Endothelial cell of umbilical vein (primary cell): ENCODE results near the gene MEI1. TPM values are rescaled to one million over a fixed set of nuclear protein-coding genes. Genes with fewer than 3 reads are reported as not detected.

Source experiments
- BruUV-seq: library from RNA; stranded (reverse); fragments of 400-500 nt; replicated peaks from 2 replicates; lab custom pipeline; 2021; lab: Mats Ljungman, UMichigan
- CTCF ChIA-PET: fragments of 300-600, 350-600 bp; sonication (Branson Sonifier 250); formaldehyde crosslinking; loops from one replicate; lab custom pipeline; 2021; ENCODE audit warnings: antibody characterized with exemption, inconsistent platforms; lab: Charles Lee
- POLR2A ChIA-PET: fragments of 300-600, 350-600 bp; sonication (Branson Sonifier 250); formaldehyde crosslinking; loops from one replicate; lab custom pipeline; 2021; ENCODE audit warnings: antibody characterized with exemption, inconsistent platforms; lab: Charles Lee
- DNase-seq: peaks from one replicate; pipeline ENCODE4 v3.0.0-alpha.2; 2011; ENCODE audit warnings: low read depth, low spot score
- FAIRE-seq: peaks from 2 replicates; lab custom pipeline; 2011; peaks lifted over from hg19 to GRCh38; lab: Jason Lieb, UNC
- H2AFZ ChIP-seq: 2 replicates; pipeline ENCODE4 v1.6.0; 2012; ENCODE audit warnings: low read depth, low read length, control low read depth, inconsistent platforms
- H3K27ac ChIP-seq: 2 replicates; pipeline ENCODE4 v1.5.1; 2011; ENCODE audit warnings: low read depth, mild to moderate bottlenecking, control low read depth, low read length, moderate library complexity; ENCODE audit not compliant: insufficient read depth
- H3K27me3 ChIP-seq, 2 experiments: 2 replicates each; pipeline versions ENCODE4 v1.6.0 to v1.6.1; 2011; ENCODE audit warnings: low read length in 2 of 2, mixed read lengths in 1 of 2; ENCODE audit not compliant: control insufficient read depth in 2 of 2, insufficient read depth in 2 of 2
- H3K36me3 ChIP-seq, 2 experiments: 2 replicates in 1 of 2; 3 replicates in 1 of 2; pipeline ENCODE4 v1.5.1; 2011; ENCODE audit warnings: low read length in 2 of 2, mild to moderate bottlenecking in 1 of 2, moderate library complexity in 1 of 2; ENCODE audit not compliant: control insufficient read depth in 2 of 2, insufficient read depth in 2 of 2; ENCODE audit errors: extremely low read depth in 1 of 2
- H3K4me1 ChIP-seq: 3 replicates; pipeline ENCODE4 v1.5.1; 2011; ENCODE audit warnings: mild to moderate bottlenecking, low read length; ENCODE audit not compliant: control insufficient read depth, insufficient read depth; ENCODE audit errors: extremely low read depth
- H3K4me2 ChIP-seq: 2 replicates; pipeline ENCODE4 v1.6.1; 2011; ENCODE audit warnings: low read length, control low read depth, mixed read lengths; ENCODE audit not compliant: insufficient read depth
- H3K4me3 ChIP-seq, 3 experiments: fragments of 200-600 bp in 1 of 3; sonication (generic), shearing (Covaris generic) in 1 of 3; replicated peaks in 1 of 3; 2 replicates each; pipeline ENCODE4 v1.5.1; 2011 to 2016; ENCODE audit warnings: control low read depth in 3 of 3, low read length in 3 of 3, mild to moderate bottlenecking in 2 of 3, inconsistent platforms in 1 of 3, low read depth in 1 of 3, moderate library complexity in 1 of 3; ENCODE audit not compliant: insufficient read depth in 1 of 3
- H3K79me2 ChIP-seq: 2 replicates; pipeline ENCODE4 v1.6.0; 2012; ENCODE audit warnings: low read length, inconsistent platforms; ENCODE audit not compliant: control insufficient read depth, insufficient read depth
- H3K9ac ChIP-seq: replicated peaks from 2 replicates; pipeline ENCODE3; 2011; ENCODE audit warnings: low read length, control low read depth; ENCODE audit not compliant: insufficient read depth; ENCODE audit errors: extremely low read depth
- H3K9me1 ChIP-seq: replicated peaks from 3 replicates; pipeline ENCODE4 v1.6.0; 2011; ENCODE audit warnings: mild to moderate bottlenecking, low read length; ENCODE audit not compliant: control insufficient read depth, insufficient read depth; ENCODE audit errors: extremely low read depth
- H3K9me3 ChIP-seq: replicated peaks from 2 replicates; pipeline ENCODE4 v1.5.1; 2012; ENCODE audit warnings: low read length, inconsistent platforms; ENCODE audit not compliant: control insufficient read depth, insufficient read depth
- H4K20me1 ChIP-seq: replicated peaks from 2 replicates; pipeline ENCODE3; 2011; ENCODE audit warnings: mild to moderate bottlenecking, low read length; ENCODE audit not compliant: control insufficient read depth, insufficient read depth; ENCODE audit errors: extremely low read depth
- CTCF ChIP-seq, 2 donors: IDR thresholded peaks; 1 replicate in 1 of 2; 2 replicates in 1 of 2; pipeline ENCODE4 v1.5.1; 2011; ENCODE audit warnings: low read length in 2 of 2, mild to moderate bottlenecking in 2 of 2, moderate library complexity in 2 of 2, control low read depth in 1 of 2, inconsistent platforms in 1 of 2, low read depth in 1 of 2; ENCODE audit not compliant: insufficient read depth in 1 of 2; ENCODE audit errors: extremely low read depth in 1 of 2
- EZH2 ChIP-seq: IDR thresholded peaks from 2 replicates; pipeline ENCODE4 v1.6.1; 2012; ENCODE audit warnings: borderline replicate concordance, low read depth, mild to moderate bottlenecking, moderate library complexity, low read length, inconsistent platforms; ENCODE audit not compliant: severe bottlenecking
- FOS ChIP-seq: IDR thresholded peaks from 2 replicates; pipeline ENCODE4 v1.6.1; 2011; ENCODE audit warnings: mild to moderate bottlenecking, low read length, moderate library complexity, borderline replicate concordance; ENCODE audit not compliant: insufficient read depth
- GATA2 ChIP-seq: IDR thresholded peaks from 2 replicates; pipeline ENCODE4 v1.7.0; 2011; ENCODE audit warnings: low read depth, mild to moderate bottlenecking, moderate library complexity, mixed read lengths, low read length; ENCODE audit not compliant: insufficient read length, insufficient read depth
- JUN ChIP-seq: IDR thresholded peaks from 2 replicates; pipeline ENCODE4 v1.6.1; 2011; ENCODE audit warnings: borderline replicate concordance, low read depth; ENCODE audit not compliant: insufficient read length, insufficient read depth
- MAX ChIP-seq: IDR thresholded peaks from 2 replicates; pipeline ENCODE4 v1.6.1; 2011; ENCODE audit not compliant: insufficient read depth, insufficient read length
- MYC ChIP-seq: IDR thresholded peaks from one replicate; pipeline ENCODE4 v1.6.1; 2011; ENCODE audit warnings: mild to moderate bottlenecking, low read depth, low read length
- POLR2A ChIP-seq: IDR thresholded peaks from 2 replicates; pipeline ENCODE4 v1.6.1; 2012; ENCODE audit warnings: low read depth, mild to moderate bottlenecking, control low read depth, low read length
- POLR2AphosphoS5 ChIP-seq: IDR thresholded peaks from 2 replicates; pipeline ENCODE4 v1.6.1; 2012; ENCODE audit warnings: low read depth, mild to moderate bottlenecking, control low read depth, low read length, moderate library complexity; ENCODE audit not compliant: insufficient read depth
- dilution Hi-C: fragments of 300-500 bp; cut with MboI; formaldehyde crosslinking; loops from one replicate; pipeline ENCODE4 v1.15.0; 2019; ENCODE audit warnings: low sequenced_read_pairs; ENCODE audit not compliant: extremely low pct_ligation_motif_present
- intact Hi-C: fragments of 100-400 bp; cut with micrococcal nuclease; formaldehyde crosslinking; loops from one replicate; pipeline ENCODE4 v1.10.0; 2022
- polyA plus RNA-seq, 4 experiments: library from polyadenylated mRNA; depleted of rRNA in 3 of 4; stranded (reverse) in 3 of 4; unstranded in 1 of 4; fragments of >200 nt; gene quantifications; 2 replicates each; pipeline versions ENCODE4 v1.2.1 to v1.2.3, GENCODE V29; 2011 to 2012; ENCODE audit warnings: missing spikeins in 1 of 4
- total RNA-seq: library from RNA; stranded (reverse); gene quantifications from 2 replicates; pipeline ENCODE4 v1.2.3, GENCODE V29; 2021

Gene MEI1
- total and polyA plus RNA-seq, 2 donors (not counting 3 experiments of a cell fraction or from before 2014, with no cell fraction given): 1.5 to 1.9 TPM

GRCh38 chr22:41753984-41754383, 54.7 kb downstream of the MEI1 start:
- FAIRE-seq (no peak), DNase-seq (no peak)
- Histone ChIP-seq H3K4me3 (no peak overlapping the region), H3K9me1 (no peaks in the 10 kb centered on the region), H3K27ac (no peak overlapping the region), H3K36me3 (no peaks in the 10 kb centered on the region), H3K9ac (no peak overlapping the region), H3K79me2 (no peaks in the 10 kb centered on the region), H3K4me1 (no peaks in the 10 kb centered on the region), H3K27me3 (peaks cover 2 to 4% of the 10 kb centered on the region in 2 experiments), H3K9me3 (no peaks in the 10 kb centered on the region), H4K20me1 (no peaks in the 10 kb centered on the region), H3K4me2 (no peak overlapping the region), H2AFZ (no peak overlapping the region)
- intact Hi-C loops: no loop called here
- dilution Hi-C loops: no loop called here
- no TSS peak for BruUV-seq
- POLR2A ChIA-PET: no interaction called here
- TF ChIP-seq EZH2 (no peak), GATA2 (no peak), POLR2A (no peak), MAX (no peak), FOS (no peak), CTCF (IDR thresholded peaks at IDR 0.05; ENCODE audit: extremely low read depth in 1 of 2, insufficient read depth in 1 of 2, low read depth in 1 of 2, low read length in 2 of 2) (no peak), MYC (no peak), JUN (no peak), POLR2AphosphoS5 (no peak)
- CTCF ChIA-PET: no interaction called here
